CD4-positive, alpha-beta T cell treated with Interleukin-17A for 4 hours (primary cell): Measurements from ENCODE around the gene PPARA.

ENCODE experiments used
- DNase-seq: peaks from one replicate; pipeline ENCODE4 v3.0.0-alpha.2; 2020; ENCODE audit warnings: mixed read lengths

The PPARA gene

DNA sequence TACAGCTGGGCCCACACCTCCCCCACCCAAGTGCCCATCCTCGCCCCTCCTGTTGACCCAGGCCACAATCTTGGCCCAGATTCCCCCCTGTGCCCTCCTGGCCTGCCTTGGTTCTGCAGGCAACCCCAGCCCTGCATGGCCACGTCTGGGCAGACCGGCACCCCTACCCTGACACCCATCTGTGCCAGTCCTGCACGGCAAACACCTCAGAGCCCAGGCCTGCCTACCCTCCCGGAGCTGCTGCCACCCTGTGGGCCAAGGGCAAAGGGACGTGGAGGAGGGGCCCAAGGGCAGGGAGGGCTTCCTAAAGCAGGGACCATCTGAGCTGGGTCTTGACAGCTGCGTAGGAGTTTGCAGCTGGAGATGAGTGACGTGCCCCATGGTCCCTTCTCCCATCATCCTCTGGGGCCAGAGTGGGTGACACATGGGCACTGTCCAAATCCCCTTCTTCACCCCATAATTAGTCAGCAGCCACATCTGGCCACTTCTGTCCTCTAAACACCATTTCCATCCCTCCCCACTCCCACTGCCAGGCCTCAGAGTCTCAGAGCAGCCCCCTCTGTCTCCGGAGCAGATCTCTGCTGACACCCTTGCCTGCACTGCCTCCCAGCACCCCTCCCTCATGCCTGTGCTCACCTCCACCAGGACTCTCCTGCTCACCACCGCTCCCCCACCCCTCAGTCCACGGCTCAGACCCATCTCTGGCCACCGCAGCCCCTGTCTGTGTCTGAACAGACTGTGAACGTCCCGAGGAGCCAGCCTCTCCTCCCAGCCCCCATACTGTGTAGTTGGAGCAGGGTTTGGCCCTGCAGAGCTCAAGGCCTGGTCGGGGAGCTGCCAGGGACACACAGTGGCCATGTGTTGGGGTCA is 35.6 kb upstream of the PPARA start:
- peak; percentile 14 for DNase-seq

DNA sequence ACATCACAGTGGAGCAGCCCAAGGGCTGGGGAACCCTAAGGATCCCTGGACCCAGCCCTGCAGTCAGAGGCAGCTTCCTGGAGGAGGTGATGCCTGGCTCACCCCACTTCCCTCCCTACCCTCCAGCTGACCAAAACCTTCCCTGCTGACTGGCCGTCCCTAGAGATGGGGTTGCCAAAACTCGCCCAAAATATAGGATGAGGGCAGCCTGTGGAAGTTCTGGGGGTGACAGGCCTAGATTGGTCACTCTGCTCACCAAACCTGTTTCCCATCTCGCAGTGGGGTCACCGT is 35.0 kb upstream of the PPARA start:
- DNase-seq: no peak

GRCh38 chr22:46115755-46116490 is 34.4 kb upstream of the PPARA start:
- no peak for DNase-seq

DNA sequence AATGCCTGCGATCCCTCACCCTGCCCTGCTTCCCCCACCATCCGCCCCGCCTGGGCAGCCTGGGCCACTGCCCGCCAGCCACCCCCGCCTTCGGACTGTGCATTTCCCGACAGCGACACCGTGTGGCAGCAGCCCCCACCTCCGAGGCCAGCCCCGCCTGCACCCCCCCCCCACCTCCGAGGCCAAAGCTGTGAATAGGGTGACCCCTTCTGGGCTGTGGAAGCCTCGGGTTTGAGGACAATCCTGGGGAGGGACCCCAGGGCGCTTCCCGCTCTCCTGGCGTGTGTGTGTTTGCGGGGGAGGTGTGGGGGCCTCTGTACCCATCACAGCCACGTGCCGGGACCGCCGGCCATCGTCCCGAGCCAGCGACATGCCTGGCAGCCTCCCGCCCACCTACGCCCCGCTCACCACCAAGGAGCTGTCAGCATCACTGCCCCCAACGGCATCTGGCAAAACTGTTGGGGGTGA is 33.8 kb upstream of the PPARA start:
- peak; percentile 93 for DNase-seq

- no peak for DNase-seq
These were observed 32.8 kb upstream of the PPARA start for GRCh38 chr22:46117206-46118199.

GRCh38 chr22:46119093-46119728 is 31.1 kb upstream of the PPARA start:
- no peak for DNase-seq

GRCh38 chr22:46119729-46120419 is 30.5 kb upstream of the PPARA start:
- DNase-seq: no peak

- no peak for DNase-seq
These were observed 29.9 kb upstream of the PPARA start for GRCh38 chr22:46120420-46120737.

DNA sequence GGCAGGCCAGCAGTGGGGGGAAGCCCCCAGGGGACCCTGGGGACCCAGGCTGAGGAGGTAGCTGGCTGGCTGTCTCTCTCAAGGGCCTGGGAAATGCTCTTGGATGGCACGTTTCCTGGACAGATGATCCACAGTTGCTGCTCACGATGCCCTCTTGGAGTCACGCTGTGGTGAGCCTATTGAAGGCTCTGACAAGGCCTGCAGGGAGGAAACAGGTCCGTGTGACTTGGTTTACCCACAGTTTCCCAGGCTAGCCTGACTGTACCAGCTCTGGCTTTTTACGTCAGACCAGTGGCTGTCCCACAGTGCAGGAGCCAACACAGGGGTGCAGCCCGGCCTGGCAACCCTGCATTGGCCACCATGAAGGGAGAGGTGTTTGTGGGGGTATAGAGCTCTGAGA is 29.2 kb upstream of the PPARA start:
- DNase-seq: no peak

GRCh38 chr22:46121523-46122287 is 28.6 kb upstream of the PPARA start:
- no peak for DNase-seq

DNA sequence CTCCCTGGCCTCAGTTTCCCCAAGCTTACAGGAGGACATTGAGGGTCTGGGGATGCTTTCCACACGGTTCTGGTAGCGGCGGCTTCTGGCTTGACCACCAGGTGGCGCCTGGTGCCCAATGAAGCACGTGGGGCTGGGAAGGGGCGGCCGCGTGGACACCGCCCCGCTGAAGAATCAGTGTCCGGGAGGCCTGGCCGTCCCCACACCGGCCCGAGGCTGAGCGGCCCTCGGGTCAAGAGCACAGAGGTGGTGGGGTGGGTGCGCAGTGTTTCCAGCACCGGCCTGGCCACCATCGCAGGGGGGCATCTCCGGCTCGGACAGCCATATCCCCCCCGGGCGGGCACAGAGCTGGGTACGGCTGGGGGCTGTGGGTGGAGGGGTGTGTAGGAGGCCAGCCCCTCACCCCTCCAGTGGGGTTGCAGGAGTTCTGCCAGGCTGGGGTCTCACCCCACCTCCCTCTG is 27.8 kb upstream of the PPARA start:
- DNase-seq: peak; percentile 82

DNA sequence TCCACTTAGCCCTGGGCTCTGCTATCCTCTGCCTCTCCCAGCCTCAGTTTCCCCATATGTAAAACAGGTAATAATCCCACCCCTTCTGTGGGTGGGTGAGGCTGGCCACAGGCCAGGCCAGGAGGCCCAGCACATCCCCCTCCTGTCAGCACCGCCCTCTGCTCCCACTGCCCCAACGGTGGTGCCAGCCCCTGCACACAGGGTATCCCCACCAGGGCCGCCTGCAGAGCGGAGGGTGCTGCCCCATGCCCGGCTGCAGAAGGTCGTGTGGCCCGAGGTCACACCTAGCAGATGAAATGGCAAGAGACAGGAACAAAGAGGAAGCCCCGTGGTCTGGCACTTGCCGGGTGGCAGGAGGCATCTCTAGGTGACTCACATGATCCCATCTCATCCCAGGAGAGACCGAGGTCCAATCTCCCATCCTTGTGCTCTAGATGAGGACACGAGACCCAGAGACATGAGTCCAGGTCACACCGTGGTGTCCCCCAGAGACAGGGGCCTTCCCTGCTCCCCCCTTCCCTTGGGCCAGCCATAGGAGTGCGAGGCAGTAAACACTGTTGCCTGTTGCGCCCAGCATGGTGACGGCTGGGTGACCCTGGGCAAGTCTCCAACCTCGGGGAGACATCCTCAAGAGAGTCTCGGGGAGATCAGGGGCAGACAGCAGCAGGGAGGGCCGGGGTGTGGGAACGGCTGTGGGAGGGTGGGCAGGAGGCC is 27.2 kb upstream of the PPARA start:
- no peak for DNase-seq

DNA sequence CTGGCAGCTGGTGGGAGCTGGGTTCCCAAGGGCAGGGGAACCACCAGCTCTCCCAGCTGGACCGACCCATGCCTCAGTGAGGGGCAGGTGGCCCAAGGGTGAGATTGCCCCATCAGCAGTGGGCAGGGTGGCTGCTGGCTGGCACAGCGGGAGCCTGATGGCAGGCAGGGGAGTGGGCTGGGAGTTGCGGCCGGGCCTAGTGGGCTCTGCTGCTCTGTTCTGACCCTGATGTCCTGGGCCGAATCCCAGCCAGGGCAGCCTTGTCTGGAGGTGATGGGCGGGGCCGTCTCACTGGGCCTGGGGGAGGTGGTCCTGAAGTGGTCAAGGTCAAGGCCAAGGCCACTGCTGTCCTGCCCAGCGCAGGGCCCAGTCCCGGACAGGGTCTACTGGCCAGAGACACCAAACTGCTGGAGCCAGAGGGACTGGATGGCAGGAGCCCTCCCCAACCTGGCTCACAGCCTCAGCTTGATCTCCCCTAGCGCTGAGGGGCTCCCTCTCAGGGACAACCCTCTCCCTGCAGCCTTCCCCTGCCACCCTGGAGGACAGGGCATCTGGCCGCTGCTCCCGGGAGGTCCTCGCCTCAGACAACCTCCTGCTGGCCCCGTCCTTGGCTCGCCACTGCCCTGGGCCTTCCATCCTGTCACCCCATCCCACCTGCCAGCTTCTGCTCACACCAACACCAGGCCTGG is 26.5 kb upstream of the PPARA start:
- DNase-seq: no peak

- no peak for DNase-seq
These were observed 25.8 kb upstream of the PPARA start for GRCh38 chr22:46124383-46125144.

GRCh38 chr22:46125311-46125710 is 25.0 kb upstream of the PPARA start:
- no peak for DNase-seq

- no peak for DNase-seq
These were observed 24.2 kb upstream of the PPARA start for GRCh38 chr22:46125816-46126765.

DNA sequence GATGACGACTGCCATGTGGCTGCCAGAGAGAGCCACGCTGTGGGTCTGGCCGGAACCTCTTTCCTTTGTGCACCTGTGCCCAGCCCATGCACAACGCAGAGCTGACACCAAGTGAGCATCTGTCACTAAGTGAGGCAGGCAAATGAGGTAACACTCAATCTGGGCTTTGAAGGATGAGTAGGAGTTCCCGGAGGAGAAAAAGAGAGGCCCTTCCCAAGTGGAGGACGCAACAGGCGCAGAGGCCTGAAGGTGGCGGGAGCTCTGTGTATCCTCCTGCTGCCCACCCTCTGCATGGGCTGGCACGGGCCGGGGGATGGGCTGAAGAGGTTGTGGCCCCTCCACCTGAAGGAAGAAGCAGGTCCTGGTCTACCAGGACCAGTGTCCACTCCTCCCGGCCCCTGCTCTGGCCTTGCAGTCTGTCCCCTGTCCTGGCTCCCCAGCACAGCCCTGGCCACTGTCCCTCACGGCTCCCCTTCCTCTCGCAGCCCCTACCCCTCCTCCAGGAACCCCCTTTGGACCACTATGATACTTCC is 23.4 kb upstream of the PPARA start:
- DNase-seq: no peak

- no peak for DNase-seq
These were observed 22.8 kb upstream of the PPARA start for GRCh38 chr22:46127556-46127955.
